AG04450 (cell line): ENCODE results near the gene PLEKHG4B. TPM values are rescaled to one million over a fixed set of nuclear protein-coding genes. Genes with fewer than 3 reads are reported as not detected.
"Not testable (repeated sequence)": the region's sequence is repeated elsewhere in the genome, so short reads cannot be mapped to it uniquely, and the experiment has no call there.

Experiments
- CTCF ChIA-PET: fragments of 300-600, 350-600 bp; formaldehyde crosslinking; extraction: SDS; loops from one replicate; lab custom pipeline; 2022; ENCODE audit warnings: antibody characterized with exemption, inconsistent platforms; lab: Charles Lee
- POLR2A ChIA-PET: fragments of 350-600 bp; formaldehyde crosslinking; extraction: SDS; loops from one replicate; lab custom pipeline; 2021; ENCODE audit warnings: antibody characterized with exemption, inconsistent platforms; lab: Yijun Ruan, JAX
- DNase-seq: peaks from one replicate; pipeline ENCODE4 v3.0.0-alpha.2; 2011; ENCODE audit warnings: low read depth, low spot score
- H3K27ac ChIP-seq: one replicate; pipeline ENCODE4 v1.5.1; 2012; ENCODE audit warnings: low read depth, low read length, control low read depth
- H3K27me3 ChIP-seq: one replicate; pipeline ENCODE4 v1.6.0; 2012; ENCODE audit warnings: low read length; ENCODE audit not compliant: control insufficient read depth, insufficient read depth
- H3K4me3 ChIP-seq: 2 replicates; pipeline ENCODE4 v1.5.1; 2011; ENCODE audit warnings: mild to moderate bottlenecking, low read depth, low read length, control low read depth
- H3K9me3 ChIP-seq: 2 replicates; pipeline ENCODE4 v1.5.1; 2012; ENCODE audit warnings: low read length; ENCODE audit not compliant: control insufficient read depth, insufficient read depth
- CTCF ChIP-seq: IDR thresholded peaks from 2 replicates; pipeline ENCODE4 v1.5.1; 2011; ENCODE audit warnings: low read depth, low read length, control low read depth, inconsistent platforms
- polyA plus RNA-seq: library from polyadenylated mRNA; depleted of rRNA; stranded (reverse); fragments of >200 nt; gene quantifications from 2 replicates; pipeline ENCODE4 v1.2.3, GENCODE V29; 2011

The PLEKHG4B gene
- polyA plus RNA-seq, 1 experiment, result 0.24 TPM

- no peaks in the 10 kb centered on the region; the same call in 1 of the 2 replicates for H3K9me3 ChIP-seq
- H3K4me3 ChIP-seq, result no peak overlapping the region
- H3K27ac ChIP-seq, result no peak overlapping the region
- ChIA-PET CTCF (no interaction called here), POLR2A (no interaction called here)
- no peaks in the 10 kb centered on the region for H3K27me3 ChIP-seq
- DNase-seq, result no peak
- no peak for TF ChIP-seq CTCF
These were observed 131.8 kb downstream of the PLEKHG4B start for GRCh38 chr5:223791-224190.

GRCh38 chr5:225334-225733 is 133.4 kb downstream of the PLEKHG4B start:
- no peak for TF ChIP-seq CTCF
- POLR2A ChIA-PET, result no interaction called here
- no peaks in the 10 kb centered on the region for H3K27me3 ChIP-seq
- no peak for DNase-seq
- H3K27ac ChIP-seq, result no peak overlapping the region
- H3K4me3 ChIP-seq, result no peak overlapping the region
- CTCF ChIA-PET, result no interaction called here
- no peaks in the 10 kb centered on the region for H3K9me3 ChIP-seq

- H3K27ac ChIP-seq, H3K27me3 ChIP-seq, POLR2A ChIA-PET, H3K4me3 ChIP-seq, H3K9me3 ChIP-seq, CTCF ChIA-PET, DNase-seq: not testable (repeated sequence)
These were observed 135.4 kb downstream of the PLEKHG4B start for GRCh38 chr5:227375-227774.

GRCh38 chr5:228886-229285 is 136.9 kb downstream of the PLEKHG4B start:
- TF ChIP-seq CTCF, result no peak
- Histone ChIP-seq H3K27me3 (no peaks in the 10 kb centered on the region), H3K27ac (no peak overlapping the region), H3K4me3 (no peak overlapping the region), H3K9me3 (no peaks in the 10 kb centered on the region)
- ChIA-PET CTCF (no interaction called here), POLR2A (no interaction called here)
- no peak for DNase-seq

- H3K9me3 ChIP-seq, result no peaks in the 10 kb centered on the region
- no peak for DNase-seq
- ChIA-PET CTCF (no interaction called here), POLR2A (no interaction called here)
- no peak for TF ChIP-seq CTCF
- no peak overlapping the region for H3K4me3 ChIP-seq
- H3K27ac ChIP-seq, result no peak overlapping the region
- H3K27me3 ChIP-seq, result no peaks in the 10 kb centered on the region
These were observed 138.7 kb downstream of the PLEKHG4B start for GRCh38 chr5:230711-231110.

GRCh38 chr5:231661-232060 is 139.7 kb downstream of the PLEKHG4B start:
- Histone ChIP-seq H3K4me3 (no peak overlapping the region), H3K27me3 (no peaks in the 10 kb centered on the region)
- POLR2A ChIA-PET, result no interaction called here

GRCh38 chr5:233426-233825 is 141.5 kb downstream of the PLEKHG4B start:
- POLR2A ChIA-PET, DNase-seq, CTCF ChIA-PET: not testable (repeated sequence)

More at GRCh38 chr5:231661-232060, 139.7 kb downstream of the PLEKHG4B start:
- TF ChIP-seq CTCF, result no peak
- Histone ChIP-seq H3K9me3 (no peaks in the 10 kb centered on the region), H3K27ac (no peak overlapping the region)
- CTCF ChIA-PET, result no interaction called here
- DNase-seq, result no peak

More at GRCh38 chr5:233426-233825, 141.5 kb downstream of the PLEKHG4B start:
- not testable (repeated sequence) for H3K27ac ChIP-seq, H3K4me3 ChIP-seq, H3K27me3 ChIP-seq, H3K9me3 ChIP-seq
